Mucosa of gallbladder (tissue), 1 donor: ENCODE results near the gene FASTKD1. TPM values are rescaled to one million over a fixed set of nuclear protein-coding genes. Genes with fewer than 3 reads are reported as not detected.
"Not testable (repeated sequence)": the region's sequence is repeated elsewhere in the genome, so short reads cannot be mapped to it uniquely, and the experiment has no call there.

Source experiments
- DNase-seq: peaks from one replicate; pipeline ENCODE4 v3.0.0-alpha.2; 2020; ENCODE audit warnings: low spot score
- total RNA-seq: library from RNA; stranded (reverse); gene quantifications from one replicate; pipeline ENCODE4 v1.2.1, GENCODE V29; 2021
- donor health status: DM: no; HTN: no; CAD: no.

The FASTKD1 gene, protein sequence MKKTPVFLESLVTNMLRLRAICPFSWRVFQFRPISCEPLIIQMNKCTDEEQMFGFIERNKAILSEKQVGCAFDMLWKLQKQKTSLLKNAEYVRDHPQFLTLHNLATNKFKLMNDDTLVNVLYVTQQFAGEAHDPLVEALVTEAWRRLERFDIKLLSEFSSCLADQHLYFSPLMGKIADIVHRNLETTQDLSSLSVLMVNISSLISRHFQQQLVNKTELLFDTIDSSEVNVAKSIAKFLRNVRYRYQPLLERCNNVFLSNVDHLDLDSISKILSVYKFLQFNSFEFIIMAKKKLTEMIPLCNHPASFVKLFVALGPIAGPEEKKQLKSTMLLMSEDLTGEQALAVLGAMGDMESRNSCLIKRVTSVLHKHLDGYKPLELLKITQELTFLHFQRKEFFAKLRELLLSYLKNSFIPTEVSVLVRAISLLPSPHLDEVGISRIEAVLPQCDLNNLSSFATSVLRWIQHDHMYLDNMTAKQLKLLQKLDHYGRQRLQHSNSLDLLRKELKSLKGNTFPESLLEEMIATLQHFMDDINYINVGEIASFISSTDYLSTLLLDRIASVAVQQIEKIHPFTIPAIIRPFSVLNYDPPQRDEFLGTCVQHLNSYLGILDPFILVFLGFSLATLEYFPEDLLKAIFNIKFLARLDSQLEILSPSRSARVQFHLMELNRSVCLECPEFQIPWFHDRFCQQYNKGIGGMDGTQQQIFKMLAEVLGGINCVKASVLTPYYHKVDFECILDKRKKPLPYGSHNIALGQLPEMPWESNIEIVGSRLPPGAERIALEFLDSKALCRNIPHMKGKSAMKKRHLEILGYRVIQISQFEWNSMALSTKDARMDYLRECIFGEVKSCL
- 17.1 TPM for total RNA-seq

DNA sequence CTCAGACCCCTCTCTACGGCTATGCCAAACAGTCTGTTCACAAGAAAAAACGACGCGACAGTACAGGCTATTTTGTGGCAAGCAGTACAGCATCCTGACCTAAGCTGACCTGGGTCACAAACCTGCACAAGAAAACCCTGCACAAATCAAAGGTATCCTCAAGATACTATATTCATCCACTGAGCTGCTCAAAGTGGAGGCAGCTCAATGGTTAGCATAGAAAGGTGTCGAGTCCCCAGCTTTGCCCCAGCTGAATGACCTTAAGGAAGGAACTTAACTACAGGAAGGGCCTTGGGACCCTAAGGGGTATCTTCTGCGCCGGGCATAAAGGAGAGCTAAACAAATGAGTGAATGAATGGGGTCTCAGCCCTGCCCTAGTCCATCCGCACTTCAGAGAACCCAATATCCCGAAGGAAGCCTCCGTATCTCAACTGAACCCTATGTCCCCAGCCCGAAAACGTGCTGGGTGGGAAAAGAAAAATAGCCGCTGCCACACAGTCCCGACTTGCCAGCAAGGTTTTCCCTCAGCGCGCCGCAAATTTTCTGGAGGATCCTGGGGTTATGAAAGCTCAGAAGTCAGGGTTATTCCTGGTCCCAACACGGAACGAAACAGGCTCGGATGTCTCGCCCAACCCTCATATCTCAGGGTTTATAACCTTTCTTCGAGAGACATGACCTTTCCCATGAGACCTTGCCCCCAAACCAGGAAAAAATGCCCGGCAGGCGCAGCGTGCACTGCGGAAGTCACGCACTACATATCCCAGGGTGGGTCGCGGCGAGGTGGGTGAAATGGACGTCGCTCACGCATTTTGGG lies at the start of gene FASTKD1:
Gene FASTKD1, minus strand, starts transcription at position 706 of the 814 bp plus-strand sequence. CDS start 1,836 bp downstream, outside the sequence.
- DNase-seq, result peak; percentile 89

DNA sequence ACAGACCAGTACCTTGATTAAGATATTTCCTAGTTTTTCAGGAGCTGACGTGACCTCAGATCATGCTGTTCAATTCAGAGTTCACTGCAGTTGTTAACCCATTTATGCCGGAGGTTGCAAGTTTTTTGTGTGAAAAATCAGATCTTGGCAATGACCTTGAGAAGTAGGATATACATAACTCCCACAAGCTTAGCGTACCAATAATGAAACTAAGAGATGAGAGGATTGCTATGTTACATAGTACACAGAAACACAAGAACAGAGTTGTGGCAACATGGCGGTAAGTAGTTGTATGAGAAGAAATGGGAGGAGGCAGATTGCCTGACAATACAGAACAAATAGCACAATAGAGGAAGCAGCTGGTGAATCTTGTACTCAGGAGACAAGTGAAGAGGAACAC lies 49.6 kb upstream of the FASTKD1 start:
- no peak for DNase-seq

DNA sequence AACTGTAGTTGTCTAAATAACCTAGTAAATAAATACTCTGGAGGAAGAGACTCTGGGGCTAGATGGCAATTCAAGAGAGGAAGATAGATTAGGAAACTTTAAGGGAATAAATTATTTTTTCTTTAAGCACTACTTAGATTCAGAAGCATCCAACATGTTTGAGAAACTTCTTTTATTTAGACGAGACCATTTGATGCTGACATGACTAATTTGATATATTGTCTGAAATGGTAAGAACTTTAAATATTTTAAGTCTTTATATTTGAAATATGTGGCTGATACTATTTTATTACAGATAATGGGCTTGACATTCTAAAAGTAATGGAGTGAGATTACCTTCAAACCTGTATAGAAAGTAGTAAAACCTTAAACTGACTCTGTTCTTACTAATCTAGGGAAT lies 46.8 kb upstream of the FASTKD1 start:
- no peak for DNase-seq

DNA sequence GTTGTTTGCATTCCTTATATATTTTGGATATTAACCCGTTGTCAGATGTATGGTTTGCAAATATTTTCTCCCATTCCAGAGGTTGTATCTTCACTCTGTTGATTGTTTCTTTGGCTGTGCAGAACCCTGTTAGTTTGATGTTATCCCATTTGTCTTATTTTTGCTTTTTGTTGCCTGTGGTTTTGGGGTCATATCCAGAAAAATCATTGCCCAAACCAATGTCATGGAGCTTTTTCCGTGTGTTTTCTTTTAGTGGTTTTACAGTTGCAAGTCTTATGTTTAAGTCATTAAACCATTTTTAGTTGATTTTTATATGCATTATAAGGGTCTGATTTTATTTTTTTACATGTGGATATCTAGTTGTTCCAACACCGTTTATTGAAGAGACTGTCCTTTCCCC lies 46.3 kb upstream of the FASTKD1 start:
- no peak for DNase-seq

DNA sequence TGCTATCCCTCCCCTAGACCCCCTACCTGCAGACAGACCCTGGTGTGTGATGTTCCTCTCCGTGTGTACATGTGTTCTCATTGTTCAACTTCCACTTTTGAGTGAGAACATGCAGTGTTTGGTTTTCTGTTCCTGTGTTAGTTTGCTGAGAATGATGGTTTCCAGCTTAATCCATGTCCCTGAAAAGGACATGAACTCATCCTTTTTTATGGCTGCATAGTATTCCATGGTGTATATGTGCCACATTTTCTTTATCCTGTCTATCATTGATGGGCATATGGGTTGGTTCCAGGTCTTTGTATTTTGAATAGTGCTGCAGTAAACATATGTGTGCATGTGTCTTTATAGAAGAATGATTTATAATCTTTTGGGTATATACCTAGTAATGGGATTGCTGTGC lies 42.3 kb upstream of the FASTKD1 start:
- not testable (repeated sequence) for DNase-seq

DNA sequence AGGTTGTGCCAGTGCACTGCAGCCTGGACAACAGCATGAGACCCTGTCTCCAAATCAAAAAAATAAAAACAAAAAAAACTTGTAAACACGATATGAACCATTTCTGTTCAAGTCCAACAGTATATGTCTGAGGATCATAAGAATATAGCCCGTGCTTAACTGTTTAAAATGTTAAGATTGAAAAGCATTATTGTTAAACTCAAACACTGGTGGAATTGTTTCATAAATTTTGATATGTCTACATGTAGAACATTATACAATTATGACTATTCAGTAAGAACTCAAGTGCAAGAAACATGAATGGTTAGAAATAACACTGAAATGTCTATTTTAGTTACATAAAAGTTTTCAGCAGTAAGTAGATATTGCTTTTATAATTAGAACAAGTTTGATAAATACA lies 40.2 kb upstream of the FASTKD1 start:
- DNase-seq, result no peak

DNA sequence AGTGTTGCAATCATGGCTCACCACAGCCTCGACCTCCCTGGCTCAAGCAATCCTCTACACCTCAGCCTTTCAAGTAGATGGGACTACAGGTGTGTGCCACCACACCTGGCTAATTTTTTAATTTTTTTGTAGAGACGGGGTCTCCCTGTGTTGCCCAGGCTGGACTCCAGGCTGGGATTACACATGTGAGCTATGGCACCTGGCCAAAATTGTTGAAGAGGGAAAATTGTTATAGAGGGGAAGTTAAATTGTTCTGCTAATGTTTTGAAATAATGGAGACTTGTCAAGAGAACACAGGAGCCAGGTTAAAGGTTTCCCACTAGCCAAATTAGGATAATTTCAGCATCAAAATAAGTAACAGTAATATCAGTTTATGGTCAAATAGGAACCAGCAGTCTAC lies 35.6 kb upstream of the FASTKD1 start:
- no peak for DNase-seq

DNA sequence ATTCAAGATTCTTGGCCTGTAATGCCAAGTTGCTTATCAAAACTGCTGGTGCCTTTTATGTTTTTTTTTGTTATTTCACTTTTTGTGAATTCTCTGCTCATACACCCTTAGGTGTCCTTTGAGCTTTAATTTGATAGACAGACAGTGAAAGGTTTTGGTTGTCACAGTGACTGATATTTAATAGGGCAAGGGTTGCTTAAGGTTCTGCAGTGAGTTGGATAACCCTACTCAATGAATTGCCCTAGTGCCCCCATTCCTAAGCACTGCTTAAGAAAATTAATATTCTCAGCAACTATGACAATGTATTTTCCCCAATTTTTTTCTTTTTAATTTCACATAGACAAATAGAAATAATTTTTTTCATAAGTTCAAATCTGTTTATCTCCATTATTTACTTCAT lies 25.9 kb upstream of the FASTKD1 start:
- no peak for DNase-seq

DNA sequence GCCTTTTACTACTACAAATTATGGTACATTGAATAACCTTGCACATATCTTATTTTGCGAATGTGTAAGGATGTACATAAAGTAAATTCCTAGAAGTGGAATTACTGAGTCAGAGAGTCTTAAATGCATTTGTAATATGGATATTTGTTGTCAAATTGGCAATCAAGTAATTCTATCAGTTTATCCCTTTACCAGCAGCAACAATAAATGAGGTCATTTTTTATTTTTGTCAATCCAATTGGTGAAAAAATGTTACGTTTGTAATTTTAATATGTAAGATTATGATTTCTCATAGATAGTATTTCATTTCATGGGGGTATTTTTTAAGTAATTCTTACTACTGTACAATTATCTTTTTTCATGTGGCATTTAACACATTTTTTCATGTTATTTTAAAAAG lies 25.3 kb upstream of the FASTKD1 start:
- no peak for DNase-seq

DNA sequence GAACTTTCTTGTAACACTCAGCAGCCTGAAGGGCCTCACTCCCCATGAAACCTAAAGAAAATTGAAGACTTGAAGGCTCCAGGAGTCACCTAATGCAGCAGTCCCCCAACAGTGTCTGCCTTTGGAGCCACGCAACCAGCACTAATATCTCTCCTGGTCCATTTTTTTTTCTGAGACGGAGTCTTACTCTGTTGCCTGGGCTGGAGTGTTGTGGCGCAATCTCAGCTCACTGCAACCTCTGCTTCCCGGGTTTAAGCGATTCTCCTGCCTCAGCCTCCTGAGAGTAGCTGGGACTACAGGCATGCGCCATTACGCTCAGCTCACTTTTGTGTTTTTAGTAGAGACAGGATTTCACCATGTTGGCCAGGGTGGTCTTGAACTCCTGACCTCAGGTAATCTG lies 22.9 kb upstream of the FASTKD1 start:
- DNase-seq, result not testable (repeated sequence)

DNA sequence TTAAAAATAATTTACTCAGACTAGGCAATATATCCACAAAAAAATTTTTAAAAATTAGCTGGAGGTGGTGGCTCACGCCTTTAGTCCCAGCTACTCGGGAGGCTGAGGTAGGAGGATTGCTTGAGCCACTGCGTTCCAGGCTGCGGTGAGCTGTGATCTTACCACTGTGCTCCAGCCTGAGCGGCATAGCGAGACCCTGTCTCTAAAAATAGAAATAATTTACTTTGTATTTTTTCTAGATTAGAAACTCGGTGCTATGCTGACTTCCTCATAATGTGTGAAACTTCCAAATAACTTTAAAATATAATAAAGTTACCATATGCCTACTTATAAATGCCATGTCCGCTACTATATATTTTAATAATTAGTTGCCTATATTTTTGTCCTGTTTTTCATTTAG lies 17.1 kb upstream of the FASTKD1 start:
- DNase-seq, result no peak

DNA sequence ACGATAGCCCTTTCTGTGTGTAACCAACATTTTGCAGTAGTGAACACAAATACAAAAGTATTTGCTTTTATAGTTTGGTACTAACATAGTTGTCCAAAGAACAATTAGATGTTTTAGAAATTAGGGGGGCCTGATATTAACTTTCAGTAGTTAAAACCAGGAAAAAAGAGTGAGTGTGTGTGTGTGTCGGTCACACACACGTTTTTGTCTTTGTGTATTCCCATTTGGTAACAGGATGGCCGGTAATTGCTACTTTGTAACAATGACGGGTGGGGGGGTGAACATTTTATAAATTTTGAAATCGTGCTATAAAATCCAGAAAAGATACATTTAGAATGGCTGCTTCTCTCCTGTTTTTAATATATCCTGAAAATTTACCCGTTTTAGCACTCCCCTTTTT lies 12.0 kb upstream of the FASTKD1 start:
- DNase-seq, result no peak

DNA sequence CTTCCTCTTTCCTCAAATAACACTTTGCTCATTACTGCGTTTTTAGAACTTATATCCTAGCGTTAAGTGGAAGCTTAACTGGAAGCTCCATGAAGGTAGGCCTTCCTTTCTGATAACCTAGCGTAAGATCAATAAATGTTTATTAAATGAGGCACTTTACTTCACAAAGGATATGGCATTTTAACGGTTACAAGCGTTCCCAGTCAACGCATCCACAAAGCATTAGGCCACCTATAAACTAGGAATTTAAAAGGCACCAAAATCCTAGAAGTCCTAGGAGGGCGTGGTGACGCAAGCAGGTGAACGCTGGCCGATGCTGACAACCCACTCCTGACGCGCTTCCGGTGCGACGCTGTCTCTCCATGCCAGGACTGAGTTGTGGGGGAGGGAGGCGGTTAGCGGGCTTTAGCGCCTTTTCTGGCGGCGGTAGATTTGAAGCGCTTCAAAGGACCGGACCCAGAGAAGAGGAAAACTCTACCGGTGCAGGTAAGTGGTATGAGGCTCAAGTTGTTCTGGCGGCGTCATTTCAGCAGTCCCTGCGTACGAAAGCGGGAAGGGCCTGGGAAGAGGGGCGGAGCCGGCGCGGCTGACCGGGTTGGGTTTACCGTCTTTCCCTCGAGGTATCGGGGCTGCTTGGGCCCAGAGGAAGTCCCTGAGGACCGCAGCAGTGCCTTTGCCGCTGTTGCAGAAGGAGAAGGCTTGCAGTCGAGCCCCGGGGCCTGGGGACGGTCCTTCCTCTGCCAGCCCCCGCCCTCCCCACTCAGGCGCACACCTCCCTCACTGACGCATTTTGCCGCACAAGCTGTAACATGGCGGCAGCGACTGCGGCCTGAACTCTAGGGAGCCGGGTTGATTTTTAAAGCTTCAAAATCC lies 10.6 kb upstream of the FASTKD1 start, which contains the start of gene PPIG:
Gene PPIG, plus strand, starts transcription at position 347 of the 873 bp plus-strand sequence. CDS start 19,691 bp downstream, outside the sequence.
- peak; percentile 92 for DNase-seq

DNA sequence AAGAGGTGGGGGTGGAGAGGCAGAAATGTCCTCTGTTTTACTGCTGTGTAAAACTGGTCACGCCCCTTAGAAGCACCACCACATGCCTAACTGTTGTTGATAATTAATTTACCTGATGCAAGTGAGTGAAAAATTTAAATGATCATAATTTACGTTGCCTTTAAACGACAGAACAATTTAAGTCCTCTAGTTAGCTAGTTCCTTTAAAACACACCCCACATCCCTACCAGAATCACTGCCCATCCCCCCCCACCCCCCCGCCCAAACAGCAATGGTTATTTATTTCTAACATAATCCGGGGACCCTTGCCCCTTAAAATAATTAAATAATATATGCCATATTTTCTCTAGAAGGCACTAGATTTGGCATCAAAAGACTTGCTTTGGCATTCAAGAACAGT lies 9.9 kb upstream of the FASTKD1 start:
- DNase-seq, result no peak

DNA sequence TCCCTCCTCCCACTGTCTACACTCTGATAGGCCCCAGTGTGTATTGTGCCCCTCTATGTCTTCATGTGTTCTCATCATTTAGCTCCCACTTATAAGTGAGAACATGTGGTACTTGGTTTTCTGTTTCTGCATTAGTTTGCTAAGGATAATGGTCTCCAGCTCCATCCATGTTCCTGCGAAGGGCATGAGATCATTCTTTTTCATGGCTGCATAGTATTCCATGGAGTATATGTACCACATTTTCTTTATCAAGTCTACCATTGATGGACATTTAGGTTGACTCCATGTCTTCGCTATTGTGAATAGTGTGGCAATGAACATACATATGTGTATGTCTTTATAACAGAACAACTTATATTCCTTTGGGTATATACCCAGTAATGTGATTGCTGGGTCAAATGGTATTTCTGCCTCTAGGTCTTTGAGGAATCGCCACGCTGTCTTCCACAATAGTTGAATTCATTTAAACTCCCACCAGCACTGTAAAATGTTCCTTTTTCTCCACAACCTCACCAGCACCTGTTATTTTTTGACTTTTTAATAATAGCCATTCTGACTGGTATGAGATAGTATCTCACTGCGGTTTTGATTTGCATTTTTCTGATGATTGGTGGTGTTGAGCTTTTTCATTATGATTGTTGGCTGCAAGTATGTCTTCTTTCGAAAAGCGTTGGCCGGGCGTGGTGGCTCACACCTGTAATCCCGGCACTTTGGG lies 9.0 kb upstream of the FASTKD1 start:
- DNase-seq, result not testable (repeated sequence)

DNA sequence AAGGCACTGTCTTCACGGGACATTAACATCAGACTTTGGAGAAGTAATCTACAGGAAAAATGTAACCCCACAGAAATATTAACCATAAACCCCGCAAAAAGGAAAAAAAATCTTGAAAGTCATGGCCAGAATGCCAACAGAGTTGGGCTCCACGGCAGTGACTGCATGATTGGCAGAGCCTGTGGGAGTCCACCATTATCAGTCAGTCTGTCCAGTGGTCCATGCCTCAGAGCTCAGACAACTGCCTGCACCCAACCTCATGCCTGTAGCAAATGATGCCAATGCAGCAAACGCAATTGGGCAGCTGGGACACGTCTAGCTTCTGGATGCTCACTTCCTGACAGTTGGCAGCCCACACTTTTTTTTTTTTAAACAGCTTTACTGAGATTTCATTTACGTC lies 5.4 kb upstream of the FASTKD1 start:
- no peak for DNase-seq

DNA sequence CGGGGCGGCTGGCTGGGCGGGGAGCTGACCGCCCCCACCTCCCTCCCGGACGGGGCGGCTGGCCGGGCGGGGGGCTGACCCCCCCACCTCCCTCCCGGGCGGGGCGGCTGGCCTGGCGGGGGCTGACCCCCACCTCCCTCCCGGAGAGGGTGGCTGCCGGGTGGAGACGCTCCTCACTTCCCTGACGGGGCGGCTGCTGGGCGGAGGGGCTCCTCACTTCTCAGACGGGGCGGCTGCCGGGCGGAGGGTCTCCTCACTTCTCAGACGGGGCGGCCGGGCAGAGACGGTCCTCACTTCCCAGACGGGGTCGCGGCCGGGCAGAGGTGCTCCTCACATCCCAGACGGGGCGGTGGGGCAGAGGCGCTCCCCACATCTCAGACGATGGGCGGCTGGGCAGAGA lies 1.6 kb upstream of the FASTKD1 start:
- not testable (repeated sequence) for DNase-seq

DNA sequence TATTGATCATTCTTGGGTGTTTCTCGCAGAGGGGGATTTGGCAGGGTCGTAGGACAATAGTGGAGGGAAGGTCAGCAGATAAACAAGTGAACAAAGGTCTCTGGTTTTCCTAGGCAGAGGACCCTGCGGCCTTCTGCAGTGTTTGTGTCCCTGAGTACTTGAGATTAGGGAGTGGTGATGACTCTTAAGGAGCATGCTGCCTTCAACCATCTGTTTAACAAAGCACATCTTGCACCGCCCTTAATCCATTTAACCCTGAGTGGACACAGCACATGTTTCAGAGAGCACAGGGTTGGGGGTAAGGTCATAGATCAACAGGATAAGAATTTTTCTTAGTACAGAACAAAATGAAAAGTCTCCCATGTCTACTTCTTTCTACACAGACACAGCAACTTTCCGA lies 874 bp upstream of the FASTKD1 start:
- DNase-seq, result not testable (repeated sequence)

DNA sequence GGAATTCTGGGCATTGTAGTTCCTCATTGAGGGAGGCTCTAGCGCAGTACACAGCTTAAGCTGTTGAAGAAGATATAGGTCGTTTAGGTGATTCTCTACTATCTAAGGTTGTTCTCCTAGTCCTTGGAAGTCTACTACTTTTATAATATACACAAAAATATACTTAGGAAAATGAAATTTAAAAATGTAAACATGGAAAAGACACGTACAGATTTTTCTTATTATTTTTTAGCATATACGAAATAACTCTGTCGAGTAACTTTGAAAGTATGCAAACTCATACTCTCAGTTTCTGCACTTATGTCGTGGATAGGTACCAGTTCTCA lies 272 bp upstream of the FASTKD1 start:
- DNase-seq, result no peak

DNA sequence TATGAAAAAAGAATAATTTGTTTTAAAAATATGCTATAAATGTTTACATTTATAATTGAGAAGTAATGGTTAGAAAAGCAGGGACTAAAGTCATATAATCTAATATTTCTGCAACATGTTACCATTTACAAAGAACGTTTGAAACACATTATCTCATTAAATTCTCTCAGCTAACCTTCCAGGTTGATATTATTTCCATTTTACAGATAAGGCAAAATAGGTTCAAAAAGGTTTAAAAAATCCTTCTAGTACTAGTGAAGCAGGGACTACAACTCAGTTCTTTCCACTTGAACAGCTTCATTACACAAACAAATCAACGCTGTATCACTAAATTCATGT lies 875 bp downstream of the FASTKD1 start:
- DNase-seq, result no peak

DNA sequence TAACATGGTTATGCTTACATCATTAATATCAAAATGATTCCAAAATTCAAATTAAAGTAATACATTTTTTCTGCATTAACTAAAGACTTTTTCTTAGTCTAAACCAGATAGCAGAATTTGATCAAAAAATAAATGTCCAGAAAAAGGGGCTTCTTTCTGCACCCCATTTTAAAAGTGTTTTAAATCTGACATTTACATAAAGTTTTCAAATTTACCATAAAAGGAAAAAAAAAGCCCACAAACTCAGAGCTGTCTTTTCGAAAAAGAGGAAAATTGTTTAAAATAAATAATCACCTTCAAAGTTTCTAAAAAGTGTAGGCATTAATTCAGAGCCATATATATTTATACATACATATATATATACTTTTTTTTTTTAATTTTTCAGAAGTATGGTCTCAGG lies 1.5 kb downstream of the FASTKD1 start:
- DNase-seq, result no peak
